ENCODE results near the gene STX1A. TPM values are rescaled to one million over a fixed set of nuclear protein-coding genes. Genes with fewer than 3 reads are reported as not detected.
"Not testable (repeated sequence)": the region's sequence is repeated elsewhere in the genome, so short reads cannot be mapped to it uniquely, and the experiment has no call there.

STX1A gene
- total and polyA plus RNA-seq, 4 donors: 2.6 to 14.7 (median 11.8) TPM

DNA sequence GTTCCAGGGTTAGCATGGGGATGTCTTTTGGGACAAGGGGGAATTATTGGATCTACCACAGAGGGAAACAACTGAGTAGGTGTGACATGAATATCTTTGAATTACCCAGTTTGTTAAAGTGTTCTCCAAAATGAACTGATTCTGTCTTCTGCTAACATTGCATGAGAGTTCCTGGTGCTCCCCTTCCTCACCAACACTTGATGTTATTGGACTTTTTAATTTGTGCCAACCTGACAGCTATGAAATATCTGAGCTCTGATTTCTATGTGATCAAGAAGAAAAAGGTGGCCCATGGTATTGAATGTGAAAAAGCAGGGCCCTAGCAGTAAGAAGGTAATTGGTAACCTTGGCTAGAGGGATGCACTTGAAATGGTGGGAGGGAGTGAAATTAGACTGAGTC is 56.4 kb downstream of the STX1A start:
- no peaks in the 10 kb centered on the region for H3K4me1 ChIP-seq (ENCODE audit: control insufficient read depth in 1 of 2, insufficient read depth in 2 of 2, low read length in 2 of 2)
- ATAC-seq (ENCODE audit: low FRiP score): no peak
- no peak overlapping the region for H3K27ac ChIP-seq (ENCODE audit: low read depth in 1 of 2, low read length in 2 of 2)
- H3K36me3 ChIP-seq (ENCODE audit: control insufficient read depth in 1 of 2, insufficient read depth in 2 of 2, low read length in 1 of 2): no peaks in the 10 kb centered on the region
- no peak for DNase-seq
- no peaks in the 10 kb centered on the region for H3K27me3 ChIP-seq (ENCODE audit: control insufficient read depth in 1 of 2, insufficient read depth in 2 of 2, low read length in 1 of 2)
- no peak overlapping the region for H3K4me3 ChIP-seq (ENCODE audit: low read length in 2 of 2)
- H3K9me3 ChIP-seq (ENCODE audit: control insufficient read depth, low read length): peaks cover 3% of the 10 kb centered on the region
- intact Hi-C loops (cut with DNase I): no loop called here

DNA sequence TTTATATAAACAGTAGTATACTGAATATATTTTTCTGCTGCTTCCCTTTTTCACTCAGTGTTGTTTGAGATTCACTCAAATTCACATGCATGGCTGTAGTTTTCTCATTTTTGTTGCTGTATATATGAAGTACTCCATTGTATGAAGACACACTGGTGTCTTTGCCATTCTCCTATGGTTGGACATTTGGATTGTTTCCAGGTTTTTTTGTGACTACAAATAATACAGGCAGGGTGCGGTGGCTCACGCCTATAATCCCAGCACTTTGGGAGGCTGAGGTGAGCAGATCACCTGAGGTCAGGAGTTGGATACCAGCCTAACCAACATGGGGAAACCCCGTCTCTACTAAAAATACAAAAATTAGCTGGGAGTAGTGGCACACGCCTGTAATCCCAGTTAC is 58.9 kb downstream of the STX1A start:
- WGBS, 2 donors: 58 to 61% methylated on average over 4 of the region's 4 CpGs
- intact Hi-C loops (cut with DNase I); ATAC-seq (ENCODE audit: low FRiP score): not testable (repeated sequence)

GRCh38 chr7:73659983-73660382 is 59.5 kb downstream of the STX1A start:
- no peak for ATAC-seq (ENCODE audit: low FRiP score)
- intact Hi-C loops (cut with DNase I): no loop called here
- Histone ChIP-seq H3K36me3 (ENCODE audit: control insufficient read depth in 1 of 2, insufficient read depth in 2 of 2, low read length in 1 of 2) (no peaks in the 10 kb centered on the region), H3K4me1 (ENCODE audit: control insufficient read depth in 1 of 2, insufficient read depth in 2 of 2, low read length in 2 of 2) (no peaks in the 10 kb centered on the region), H3K27me3 (ENCODE audit: control insufficient read depth in 1 of 2, insufficient read depth in 2 of 2, low read length in 1 of 2) (no peaks in the 10 kb centered on the region), H3K9me3 (ENCODE audit: control insufficient read depth, low read length) (peaks cover 3% of the 10 kb centered on the region), H3K4me3 (ENCODE audit: low read length in 2 of 2) (no peak overlapping the region), H3K27ac (ENCODE audit: low read depth in 1 of 2, low read length in 2 of 2) (no peak overlapping the region)
- DNase-seq: no peak
- 62 to 66% methylated on average over 8 of the region's 8 CpGs for WGBS, 2 donors

More for the DNA sequence above, 58.9 kb downstream of the STX1A start:
- not testable (repeated sequence) for H3K36me3 ChIP-seq (ENCODE audit: control insufficient read depth in 1 of 2, insufficient read depth in 2 of 2, low read length in 1 of 2); H3K4me3 ChIP-seq (ENCODE audit: low read length in 2 of 2); DNase-seq; H3K4me1 ChIP-seq (ENCODE audit: control insufficient read depth in 1 of 2, insufficient read depth in 2 of 2, low read length in 2 of 2); H3K27ac ChIP-seq (ENCODE audit: low read depth in 1 of 2, low read length in 2 of 2); H3K27me3 ChIP-seq (ENCODE audit: control insufficient read depth in 1 of 2, insufficient read depth in 2 of 2, low read length in 1 of 2); H3K9me3 ChIP-seq (ENCODE audit: control insufficient read depth, low read length)

DNA sequence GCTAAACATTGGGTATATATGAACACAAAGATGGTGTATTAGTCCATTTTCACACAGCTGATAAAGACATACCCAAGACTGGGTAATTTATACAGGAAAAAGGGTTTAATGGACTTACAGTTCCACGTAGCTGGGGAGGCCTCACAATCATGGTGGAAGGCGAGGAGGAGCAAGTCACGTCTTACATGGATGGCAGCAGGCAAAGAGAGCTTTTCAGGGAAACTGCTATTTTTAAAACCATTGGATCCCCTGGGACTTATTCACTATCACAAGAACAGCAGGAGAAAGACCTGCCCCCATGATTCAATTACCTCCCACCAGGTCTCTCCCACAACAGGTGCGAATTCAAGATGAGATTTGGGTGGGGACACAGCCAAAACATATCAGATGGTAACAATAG is 64.2 kb downstream of the STX1A start:
- H3K4me3 ChIP-seq (ENCODE audit: low read length in 2 of 2); H3K27me3 ChIP-seq (ENCODE audit: control insufficient read depth in 1 of 2, insufficient read depth in 2 of 2, low read length in 1 of 2); H3K27ac ChIP-seq (ENCODE audit: low read depth in 1 of 2, low read length in 2 of 2); H3K36me3 ChIP-seq (ENCODE audit: control insufficient read depth in 1 of 2, insufficient read depth in 2 of 2, low read length in 1 of 2); intact Hi-C loops (cut with DNase I); H3K4me1 ChIP-seq (ENCODE audit: control insufficient read depth in 1 of 2, insufficient read depth in 2 of 2, low read length in 2 of 2); DNase-seq; H3K9me3 ChIP-seq (ENCODE audit: control insufficient read depth, low read length); ATAC-seq (ENCODE audit: low FRiP score): not testable (repeated sequence)
- 72 to 77% methylated on average over 4 of the region's 4 CpGs for WGBS, 2 donors

DNA sequence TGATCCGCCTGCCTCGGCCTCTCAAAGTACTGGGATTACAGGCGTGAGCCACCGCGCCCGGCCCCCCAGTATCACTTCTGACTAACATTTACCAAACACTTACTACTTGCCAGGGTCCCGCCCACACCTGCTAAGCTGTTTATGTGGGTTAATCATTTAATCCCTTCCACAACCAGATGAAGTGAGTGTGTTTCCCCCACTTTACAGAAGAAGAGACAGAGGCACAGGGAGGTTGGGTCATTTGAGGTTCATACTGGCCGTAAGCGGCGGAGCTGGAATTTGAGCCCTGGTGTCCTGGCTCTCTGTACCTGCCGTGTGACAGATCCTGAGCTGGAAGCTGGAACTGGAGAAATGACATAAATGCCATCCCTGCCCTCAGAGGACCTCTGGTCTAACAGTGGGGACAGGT is 66.9 kb downstream of the STX1A start:
- H3K36me3 ChIP-seq (ENCODE audit: control insufficient read depth in 1 of 2, insufficient read depth in 2 of 2, low read length in 1 of 2): no peaks in the 10 kb centered on the region
- H3K4me3 ChIP-seq (ENCODE audit: low read length in 2 of 2): no peak overlapping the region
- DNase-seq (peak in 1 of 2 donors; percentile 13), ATAC-seq (ENCODE audit: low FRiP score) (no peak)
- H3K4me1 ChIP-seq (ENCODE audit: control insufficient read depth in 1 of 2, insufficient read depth in 2 of 2, low read length in 2 of 2): no peaks in the 10 kb centered on the region
- H3K27ac ChIP-seq (ENCODE audit: low read depth in 1 of 2, low read length in 2 of 2): no peak overlapping the region
- no peaks in the 10 kb centered on the region for H3K9me3 ChIP-seq (ENCODE audit: control insufficient read depth, low read length)
- peaks cover 0 to 2% of the 10 kb centered on the region in 2 donors for H3K27me3 ChIP-seq (ENCODE audit: control insufficient read depth in 1 of 2, insufficient read depth in 2 of 2, low read length in 1 of 2)
- intact Hi-C loops (cut with DNase I): no loop called here
- 73 to 81% methylated on average over 9 to 11 of the region's 11 CpGs for WGBS, 2 donors

DNA sequence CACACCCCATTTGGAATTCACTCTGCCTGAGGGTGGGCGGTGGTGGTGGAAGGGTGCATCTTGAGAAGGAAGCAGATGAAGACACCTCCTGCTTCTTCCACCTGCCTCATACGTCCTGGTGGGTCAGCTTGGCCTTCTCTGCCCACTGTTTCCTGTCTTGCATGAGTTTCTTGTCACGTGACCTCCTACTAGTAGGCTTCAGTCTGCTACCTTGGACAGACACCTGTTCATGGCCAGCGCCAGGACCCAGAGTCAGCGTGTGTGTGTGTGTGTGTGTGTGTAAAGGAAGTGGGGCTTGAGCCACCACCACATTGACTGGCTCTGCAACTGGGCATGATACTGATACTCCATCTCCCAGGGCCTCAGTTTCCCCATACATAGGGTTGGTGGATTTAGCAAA is 68.9 kb downstream of the STX1A start:
- ATAC-seq (ENCODE audit: low FRiP score) (no peak), DNase-seq (no peak)
- Histone ChIP-seq H3K27me3 (ENCODE audit: control insufficient read depth in 1 of 2, insufficient read depth in 2 of 2, low read length in 1 of 2) (peaks cover 0 to 2% of the 10 kb centered on the region in 2 donors), H3K4me3 (ENCODE audit: low read length in 2 of 2) (no peak overlapping the region), H3K27ac (ENCODE audit: low read depth in 1 of 2, low read length in 2 of 2) (no peak overlapping the region), H3K36me3 (ENCODE audit: control insufficient read depth in 1 of 2, insufficient read depth in 2 of 2, low read length in 1 of 2) (no peaks in the 10 kb centered on the region), H3K4me1 (ENCODE audit: control insufficient read depth in 1 of 2, insufficient read depth in 2 of 2, low read length in 2 of 2) (no peaks in the 10 kb centered on the region), H3K9me3 (ENCODE audit: control insufficient read depth, low read length) (no peaks in the 10 kb centered on the region)
- WGBS, 2 donors: 65 to 71% methylated on average over 5 of the region's 5 CpGs
- intact Hi-C loops (cut with DNase I): no loop called here

- DNase-seq (no peak), ATAC-seq (ENCODE audit: low FRiP score) (no peak)
- Histone ChIP-seq H3K27me3 (ENCODE audit: control insufficient read depth in 1 of 2, insufficient read depth in 2 of 2, low read length in 1 of 2) (peaks cover 0 to 2% of the 10 kb centered on the region in 2 donors), H3K36me3 (ENCODE audit: control insufficient read depth in 1 of 2, insufficient read depth in 2 of 2, low read length in 1 of 2) (no peaks in the 10 kb centered on the region), H3K27ac (ENCODE audit: low read depth in 1 of 2, low read length in 2 of 2) (no peak overlapping the region), H3K4me1 (ENCODE audit: control insufficient read depth in 1 of 2, insufficient read depth in 2 of 2, low read length in 2 of 2) (no peaks in the 10 kb centered on the region), H3K9me3 (ENCODE audit: control insufficient read depth, low read length) (no peaks in the 10 kb centered on the region), H3K4me3 (ENCODE audit: low read length in 2 of 2) (no peak overlapping the region)
- WGBS, 2 donors: 50 to 55% methylated on average over 9 of the region's 9 CpGs
- intact Hi-C loops (cut with DNase I): no loop called here
Measured at GRCh38 chr7:73649576-73649975, 69.9 kb downstream of the STX1A start.

Small RNA genes lying within 50 kb of the gene (microRNA-seq; reads per million reads assigned to microRNA genes)
- 0 reads per million in 2 donors for gene MIR4284

Other genes starting within 250 kb of the STX1A start
- gene BAZ1B, start 197.4 kb downstream of the STX1A start, total RNA-seq: 10 to 100 TPM; 49.3 to 60.0 TPM
- gene BAZ1B, start 197.4 kb downstream of the STX1A start, polyA plus RNA-seq: 10 to 100 TPM; 19.1 to 23.9 TPM
- 10 to 100 TPM; 45.5 to 68.2 TPM for gene BCL7B, start 162.0 kb downstream of the STX1A start, total RNA-seq
- 10 to 100 TPM; 70.9 to 92.3 TPM for gene BCL7B, start 162.0 kb downstream of the STX1A start, polyA plus RNA-seq
- 10 to 100 TPM; 26.5 to 27.7 TPM for gene TBL2, start 141.1 kb downstream of the STX1A start, total RNA-seq
- 10 to 100 TPM; 17.7 to 22.8 TPM for gene TBL2, start 141.1 kb downstream of the STX1A start, polyA plus RNA-seq
- gene MLXIPL, start 95.1 kb downstream of the STX1A start, total RNA-seq: 1 to 10 TPM; 2.0 to 4.5 TPM
- gene MLXIPL, start 95.1 kb downstream of the STX1A start, polyA plus RNA-seq: 10 to 100 TPM in 1 of 2 donors, under 1 TPM in 1; 0.23 to 13.5 TPM
- gene VPS37D, start 51.8 kb downstream of the STX1A start, total RNA-seq: 1 to 10 TPM; 1.5 to 1.8 TPM
- 1 to 10 TPM in 1 of 2 donors, under 1 TPM in 1; 0.88 to 2.3 TPM for gene VPS37D, start 51.8 kb downstream of the STX1A start, polyA plus RNA-seq
- 1 to 10 TPM; 6.7 to 7.8 TPM for gene DNAJC30, start 36.2 kb downstream of the STX1A start, total RNA-seq
- gene DNAJC30, start 36.2 kb downstream of the STX1A start, polyA plus RNA-seq: 1 to 10 TPM; 4.5 to 5.1 TPM
- 10 to 100 TPM; 39.0 to 39.6 TPM for gene BUD23, start 36.1 kb downstream of the STX1A start, total RNA-seq
- gene BUD23, start 36.1 kb downstream of the STX1A start, polyA plus RNA-seq: 10 to 100 TPM; 48.1 to 60.7 TPM
- 10 to 100 TPM; 11.2 to 11.4 TPM for gene ABHD11, start 19.1 kb upstream of the STX1A start, total RNA-seq
- 10 to 100 TPM; 15.3 to 32.5 TPM for gene ABHD11, start 19.1 kb upstream of the STX1A start, polyA plus RNA-seq
- not detected for gene CLDN3, start 50.6 kb upstream of the STX1A start, total RNA-seq
- 10 to 100 TPM in 1 of 2 donors, 1 to 10 TPM in 1; 1.3 to 17.4 TPM for gene CLDN3, start 50.6 kb upstream of the STX1A start, polyA plus RNA-seq
- gene CLDN4, start 111.3 kb upstream of the STX1A start, total RNA-seq: under 1 TPM; 0.19 to 0.84 TPM
- gene CLDN4, start 111.3 kb upstream of the STX1A start, polyA plus RNA-seq: 10 to 100 TPM in 1 of 2 donors, under 1 TPM in 1; 0.69 to 16.9 TPM
- gene METTL27, start 122.8 kb upstream of the STX1A start, total RNA-seq: 1 to 10 TPM; 1.3 to 7.4 TPM
- 1 to 10 TPM in 1 of 2 donors, not detected in 1; 5.3 TPM for gene METTL27, start 122.8 kb upstream of the STX1A start, polyA plus RNA-seq
- not detected for gene TMEM270, start 141.5 kb upstream of the STX1A start, total RNA-seq
- not detected for gene TMEM270, start 141.5 kb upstream of the STX1A start, polyA plus RNA-seq